Aorta (tissue), 5 donors: Measurements from ENCODE around the gene ACBD3. TPM values are rescaled to one million over a fixed set of nuclear protein-coding genes. Genes with fewer than 3 reads are reported as not detected.

Experiments
- ATAC-seq: fragments of 200-7000 bp; cut with Tn5 transposase; one replicate; pipeline ENCODE4 v1.9.1; 2022; ENCODE audit warnings: moderate library complexity; ENCODE audit not compliant: low FRiP score
- DNase-seq, 2 donors: peaks; one replicate each; pipeline ENCODE4 v3.0.0-alpha.2; 2020
- H3K27ac ChIP-seq, 2 donors: one replicate each; pipeline ENCODE4 v1.5.1; 2013; ENCODE audit warnings: low read length in 2 of 2, mild to moderate bottlenecking in 2 of 2, moderate library complexity in 2 of 2, control low read depth in 1 of 2, inconsistent platforms in 1 of 2, low read depth in 1 of 2
- H3K27me3 ChIP-seq, 2 donors: one replicate each; pipeline ENCODE4 v1.6.1; 2013; ENCODE audit warnings: control low read depth in 1 of 2, low read length in 1 of 2, mild to moderate bottlenecking in 1 of 2, moderate library complexity in 1 of 2; ENCODE audit not compliant: insufficient read depth in 2 of 2, control insufficient read depth in 1 of 2
- H3K36me3 ChIP-seq, 2 donors: one replicate each; pipeline ENCODE4 v1.6.1; 2013; ENCODE audit warnings: control low read depth in 1 of 2, low read length in 1 of 2, mild to moderate bottlenecking in 1 of 2; ENCODE audit not compliant: insufficient read depth in 2 of 2, control insufficient read depth in 1 of 2
- H3K4me1 ChIP-seq, 2 donors: one replicate each; pipeline ENCODE4 v1.6.1; 2013; ENCODE audit warnings: low read length in 2 of 2, control low read depth in 1 of 2, mild to moderate bottlenecking in 1 of 2, moderate library complexity in 1 of 2; ENCODE audit not compliant: insufficient read depth in 2 of 2, control insufficient read depth in 1 of 2
- H3K4me3 ChIP-seq, 2 donors: one replicate each; pipeline ENCODE4 v1.5.1; 2013; ENCODE audit warnings: low read length in 2 of 2, control low read depth in 1 of 2, mild to moderate bottlenecking in 1 of 2
- H3K9me3 ChIP-seq: one replicate; pipeline ENCODE4 v1.6.1; 2013; ENCODE audit warnings: mild to moderate bottlenecking, low read length; ENCODE audit not compliant: control insufficient read depth
- WGBS, 2 donors: extraction: QIAGEN DNeasy Blood & Tissue Kit; methylation state at CpG; one replicate each; pipeline ENCODE4 v1.1.7; 2013; 5-methylcytosine and 5-hydroxymethylcytosine counted together
- intact Hi-C, 2 donors: fragments of 100-400 bp; cut with DNase I; formaldehyde crosslinking; loops; one replicate each; pipeline versions ENCODE4 v1.14.2 to v1.15.0; 2022
- long read RNA-seq, 2 donors: library from polyadenylated mRNA; unstranded; transcript quantifications; one replicate each; pipeline ENCODE4 v2.0.0, GENCODE V29; 2020 to 2021
- polyA plus RNA-seq, 2 donors: library from polyadenylated mRNA; stranded (reverse); fragments of 200-250 nt; gene quantifications; one replicate each; pipeline ENCODE4 v1.2.3, GENCODE V29; 2013
- total RNA-seq, 2 donors: library from RNA; stranded (reverse); fragmentation: NEBNext Ultra II Directional; extraction: Animal tissue kit (Norgen Biotek cat#: 25700); gene quantifications; one replicate each; pipeline ENCODE4 v1.2.1, GENCODE V29; 2021
- donor health status: healthy with polysubstance abuse.
- donor health status: Bipolar disorder and iron deficiency.
- donor health status: DM: no; HTN: no; CAD: no.
- donor health status: DM: no; HTN: no; CAD: no.
- donor health status: DM: yes; HTN: yes; CAD: no.

Gene ACBD3
- total RNA-seq = 10 to 100 TPM; 41.6 to 45.5 TPM
- 10 to 100 TPM; 14.2 to 25.4 TPM for polyA plus RNA-seq
- long read RNA-seq, donor 1, partial matches to known transcripts = 9 of 12 reads
- long read RNA-seq, donor 1, other reads (novel, unspliced or antisense) = 3 of 12 reads
- long read RNA-seq, donor 2, transcript ACBD3-201 (8 exons, 3,573 nt) = major isoform, 17 of 38 reads
- long read RNA-seq, donor 2, partial matches to known transcripts = 15 of 38 reads
- long read RNA-seq, donor 2, other reads (novel, unspliced or antisense) = 6 of 38 reads

DNA sequence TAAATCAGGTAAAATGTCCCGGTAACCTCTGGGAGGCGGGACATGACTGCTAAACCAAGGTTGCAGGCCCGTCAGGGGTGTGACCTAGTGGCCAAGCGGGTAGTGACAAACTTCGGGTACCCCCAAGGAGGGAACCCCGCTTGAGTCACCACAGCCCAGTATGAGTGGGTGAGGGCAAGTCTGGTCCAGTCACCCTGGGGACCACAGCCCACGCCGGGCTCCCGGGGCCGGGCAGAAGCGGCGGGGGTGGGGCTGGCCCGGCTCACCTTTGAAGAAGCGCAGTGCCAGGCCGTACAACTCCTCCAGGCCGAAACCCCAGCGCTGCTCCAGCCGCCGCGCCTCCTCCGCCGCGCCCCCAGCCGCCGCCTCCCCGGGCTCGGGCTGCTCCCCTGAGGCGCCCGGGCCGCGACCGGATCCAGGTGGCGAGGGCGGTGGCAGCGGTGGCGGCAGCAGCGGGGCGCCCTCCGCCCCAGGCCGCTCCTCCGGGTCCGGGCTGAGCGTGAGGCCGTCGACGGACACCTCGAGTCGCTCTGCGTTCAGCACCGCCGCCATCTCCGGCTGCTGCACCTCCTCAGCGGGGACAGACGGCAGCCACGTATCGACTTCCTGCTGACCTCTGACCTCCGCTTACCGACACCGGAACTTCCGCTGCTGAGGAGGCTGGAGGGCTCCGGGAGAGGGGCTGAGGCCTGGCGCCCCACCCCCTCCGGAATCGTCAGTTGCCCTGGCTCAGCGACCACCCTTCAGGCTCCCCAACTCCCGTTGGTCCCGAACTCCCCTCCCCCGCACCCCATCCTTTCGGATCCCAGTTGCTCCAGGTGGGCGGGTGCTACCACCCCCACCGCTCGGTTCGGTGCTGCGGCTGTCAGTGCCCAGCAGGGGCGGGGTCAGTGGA is at the start of gene ACBD3:
Gene ACBD3, minus strand, starts transcription at position 618 of the 895 bp plus-strand sequence. Its CDS starts 66 bp downstream, at position 552.
- H3K27ac ChIP-seq = peak within 1 kb of the TSS; percentile 34 to 81
- peaks cover 0 to 3% of the 10 kb centered on the region in 2 donors for H3K4me1 ChIP-seq
- intact Hi-C loops = loop anchor here in 1 of 2 donors (10.0 kb wide), 1 partner anchor 122 kb away; the partner anchor contains the start of gene H3-3A
- no peaks in the 10 kb centered on the region for H3K27me3 ChIP-seq
- no peaks in the 10 kb centered on the region for H3K9me3 ChIP-seq
- peak within 1 kb of the TSS; percentile 84 to 90 for H3K4me3 ChIP-seq
- ATAC-seq = peak; percentile 94
- WGBS, 2 donors = 0 to 1% methylated on average over 62 to 75 of the region's 75 CpGs
- no peaks in the 10 kb centered on the region for H3K36me3 ChIP-seq
- peak; percentile 94 to 95 for DNase-seq

DNA sequence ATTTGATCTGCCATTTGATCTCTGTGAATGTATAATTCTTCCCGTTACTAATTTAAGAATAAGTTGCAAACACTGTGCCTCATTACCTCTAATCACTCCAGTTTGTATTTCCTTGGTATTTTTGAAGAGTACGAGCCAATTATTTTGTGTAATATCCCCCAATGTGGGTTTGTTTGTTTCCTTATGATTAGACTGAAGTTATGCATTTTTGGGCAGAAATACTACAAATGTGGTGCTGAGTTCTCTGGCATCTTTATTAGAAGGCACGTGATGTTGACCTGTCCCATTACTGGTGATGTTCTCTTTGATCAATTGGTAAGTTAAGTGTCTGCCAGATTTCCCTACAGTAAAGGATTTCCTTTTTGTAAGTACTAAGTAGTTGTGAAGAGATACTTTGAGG is 47.3 kb upstream of the ACBD3 start:
- Histone ChIP-seq H3K27me3 (no peaks in the 10 kb centered on the region), H3K4me3 (no peak overlapping the region), H3K27ac (no peak overlapping the region), H3K9me3 (no peaks in the 10 kb centered on the region), H3K36me3 (no peaks in the 10 kb centered on the region), H3K4me1 (no peaks in the 10 kb centered on the region)
- 92 to 93% methylated on average over 3 of the region's 3 CpGs for WGBS, 2 donors
- DNase-seq (no peak), ATAC-seq (no peak)
- intact Hi-C loops = no loop called here

DNA sequence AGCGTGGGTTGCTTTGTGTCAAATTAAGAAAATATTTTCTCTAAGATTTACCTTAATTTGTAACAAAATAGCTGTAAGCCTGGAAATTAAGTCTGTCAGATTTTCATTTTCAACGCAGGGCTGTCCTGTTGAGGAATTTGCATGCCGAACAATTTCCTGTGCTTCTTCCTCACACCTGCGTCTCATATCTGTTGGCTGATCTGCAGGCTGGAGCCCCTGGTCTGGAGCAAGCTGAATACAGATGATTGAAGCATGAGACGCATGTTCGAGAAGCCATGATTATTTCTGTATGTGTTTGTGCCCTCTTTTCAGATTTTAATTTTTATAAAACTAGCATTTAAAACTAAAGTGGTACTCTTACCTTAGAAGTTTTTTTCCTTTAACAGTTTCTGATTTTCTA is 46.8 kb upstream of the ACBD3 start:
- no peak for ATAC-seq
- H3K36me3 ChIP-seq = no peaks in the 10 kb centered on the region

DNA sequence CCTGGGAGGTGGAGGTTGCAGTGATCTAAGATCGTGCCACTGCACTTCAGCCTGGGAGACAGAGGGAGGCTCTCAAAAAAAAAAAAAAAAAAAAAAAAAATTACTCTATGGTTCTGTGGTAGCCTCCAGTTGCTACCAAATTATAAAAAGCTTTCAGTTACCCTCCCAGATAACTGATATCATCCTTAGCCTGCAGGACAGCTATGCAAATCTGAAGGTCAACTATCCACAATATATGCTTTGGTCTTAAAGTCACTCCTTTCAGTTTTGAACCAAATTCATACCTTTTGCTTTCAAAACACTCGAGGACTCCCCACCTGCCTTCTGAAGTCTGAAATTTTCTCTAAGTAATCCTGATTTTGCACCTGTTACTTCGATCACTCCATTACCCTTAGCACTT is 40.1 kb upstream of the ACBD3 start:
- DNase-seq (no peak), ATAC-seq (no peak)
- Histone ChIP-seq H3K4me1 (no peaks in the 10 kb centered on the region), H3K27me3 (no peaks in the 10 kb centered on the region), H3K4me3 (no peak overlapping the region), H3K36me3 (no peaks in the 10 kb centered on the region), H3K9me3 (no peaks in the 10 kb centered on the region), H3K27ac (no peak overlapping the region)
- intact Hi-C loops = no loop called here
- 96 to 97% methylated on average over 3 of the region's 3 CpGs for WGBS, 2 donors

More for the DNA sequence above, 46.8 kb upstream of the ACBD3 start:
- 88 to 91% methylated on average over 6 of the region's 6 CpGs for WGBS, 2 donors
- H3K27me3 ChIP-seq = no peaks in the 10 kb centered on the region
- no peak overlapping the region for H3K4me3 ChIP-seq
- no peak overlapping the region for H3K27ac ChIP-seq
- H3K4me1 ChIP-seq = no peaks in the 10 kb centered on the region
- intact Hi-C loops = no loop called here
- no peak for DNase-seq
- H3K9me3 ChIP-seq = no peaks in the 10 kb centered on the region

DNA sequence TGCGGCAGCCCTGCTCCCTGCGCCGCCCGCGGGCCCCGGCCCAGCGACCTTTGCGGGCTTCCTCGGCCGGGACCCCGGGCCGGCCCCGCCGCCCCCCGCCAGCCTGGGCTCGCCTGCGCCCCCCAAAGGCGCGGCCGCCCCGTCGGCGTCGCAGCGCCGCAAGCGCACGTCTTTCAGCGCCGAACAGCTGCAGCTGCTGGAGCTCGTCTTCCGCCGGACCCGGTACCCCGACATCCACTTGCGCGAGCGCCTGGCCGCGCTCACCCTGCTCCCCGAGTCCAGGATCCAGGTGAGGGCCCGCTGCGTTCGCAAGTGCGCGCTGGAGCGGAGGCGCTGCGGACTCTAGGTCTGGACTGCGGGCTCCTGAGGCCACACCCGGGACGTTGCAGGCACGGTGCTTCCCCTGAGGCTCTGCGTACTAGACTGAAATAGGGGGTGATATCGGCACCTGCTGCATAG is 37.3 kb upstream of the ACBD3 start:
- Histone ChIP-seq H3K36me3 (no peaks in the 10 kb centered on the region), H3K4me3 (peak overlapping the region; percentile 49 to 55), H3K27ac (no peak overlapping the region), H3K4me1 (no peaks in the 10 kb centered on the region), H3K27me3 (no peaks in the 10 kb centered on the region), H3K9me3 (no peaks in the 10 kb centered on the region)
- 1 to 2% methylated on average over 48 to 55 of the region's 55 CpGs for whole genome bisulfite sequencing, 2 donors
- DNase-seq (no peak), ATAC-seq (no peak)
- intact Hi-C loops = no loop called here

DNA sequence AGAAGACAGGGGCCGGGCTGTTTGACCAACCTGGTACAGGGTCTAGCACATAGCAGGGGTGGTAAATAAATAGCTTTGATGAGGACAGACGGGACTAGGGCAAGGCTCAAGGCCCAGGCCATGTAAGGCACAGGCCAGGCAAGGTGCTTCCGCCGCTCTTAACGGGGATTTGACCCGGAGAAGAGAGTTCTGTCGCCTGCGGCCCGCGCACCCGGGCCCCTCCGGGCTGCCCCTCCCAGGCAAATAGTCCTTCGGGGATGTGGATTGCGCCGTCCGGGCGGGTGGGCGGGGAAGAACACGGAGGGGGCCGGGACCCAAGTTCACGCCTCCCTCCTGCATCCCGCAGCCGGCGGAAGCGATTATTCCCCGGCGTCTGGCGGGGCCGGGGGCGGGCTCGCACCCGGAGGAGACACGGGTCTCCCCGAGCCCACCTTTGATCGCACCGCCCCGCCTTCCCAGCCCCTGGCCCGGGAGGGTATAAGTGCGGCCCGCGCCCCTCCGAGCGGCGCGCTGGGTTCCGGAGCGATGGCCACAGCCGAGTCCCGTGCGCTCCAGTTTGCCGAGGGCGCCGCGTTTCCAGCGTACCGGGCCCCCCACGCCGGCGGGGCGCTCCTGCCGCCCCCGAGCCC is 36.7 kb upstream of the ACBD3 start, which contains the start of gene MIXL1:
Gene MIXL1, plus strand, starts transcription at position 508 of the 629 bp plus-strand sequence. Its CDS starts 18 bp downstream, at position 526.
- Histone ChIP-seq H3K27ac (no peak within 1 kb of the TSS), H3K36me3 (no peaks in the 10 kb centered on the region), H3K4me3 (peak within 1 kb of the TSS; percentile 49 to 55), H3K9me3 (no peaks in the 10 kb centered on the region), H3K4me1 (no peaks in the 10 kb centered on the region), H3K27me3 (no peaks in the 10 kb centered on the region)
- DNase-seq (no peak), ATAC-seq (peak; percentile 43)
- WGBS, 2 donors = 4 to 7% methylated on average over 51 to 62 of the region's 62 CpGs
- intact Hi-C loops = no loop called here

DNA sequence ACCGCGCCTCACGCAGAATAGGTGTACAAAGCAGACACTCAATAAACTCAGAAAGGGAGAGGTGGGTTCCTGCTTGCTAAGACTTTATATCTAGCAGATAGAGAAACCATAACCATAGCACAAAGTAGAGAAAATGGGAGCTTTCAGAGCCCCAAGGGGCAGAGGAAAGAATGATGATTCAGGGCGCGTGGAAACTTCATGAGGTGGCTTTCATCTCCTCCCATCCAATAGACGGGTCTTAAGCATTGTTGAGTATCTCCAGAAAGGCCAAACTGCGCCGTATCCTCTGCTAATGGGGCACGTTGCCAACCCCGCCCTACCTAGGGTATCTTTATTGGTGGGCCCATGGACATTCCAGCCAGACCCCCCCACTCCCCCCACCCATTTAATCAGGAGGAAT is 36.1 kb upstream of the ACBD3 start:
- H3K4me1 ChIP-seq = no peaks in the 10 kb centered on the region
- ATAC-seq = no peak
- WGBS, 2 donors = 94% methylated on average over 10 of the region's 10 CpGs

DNA sequence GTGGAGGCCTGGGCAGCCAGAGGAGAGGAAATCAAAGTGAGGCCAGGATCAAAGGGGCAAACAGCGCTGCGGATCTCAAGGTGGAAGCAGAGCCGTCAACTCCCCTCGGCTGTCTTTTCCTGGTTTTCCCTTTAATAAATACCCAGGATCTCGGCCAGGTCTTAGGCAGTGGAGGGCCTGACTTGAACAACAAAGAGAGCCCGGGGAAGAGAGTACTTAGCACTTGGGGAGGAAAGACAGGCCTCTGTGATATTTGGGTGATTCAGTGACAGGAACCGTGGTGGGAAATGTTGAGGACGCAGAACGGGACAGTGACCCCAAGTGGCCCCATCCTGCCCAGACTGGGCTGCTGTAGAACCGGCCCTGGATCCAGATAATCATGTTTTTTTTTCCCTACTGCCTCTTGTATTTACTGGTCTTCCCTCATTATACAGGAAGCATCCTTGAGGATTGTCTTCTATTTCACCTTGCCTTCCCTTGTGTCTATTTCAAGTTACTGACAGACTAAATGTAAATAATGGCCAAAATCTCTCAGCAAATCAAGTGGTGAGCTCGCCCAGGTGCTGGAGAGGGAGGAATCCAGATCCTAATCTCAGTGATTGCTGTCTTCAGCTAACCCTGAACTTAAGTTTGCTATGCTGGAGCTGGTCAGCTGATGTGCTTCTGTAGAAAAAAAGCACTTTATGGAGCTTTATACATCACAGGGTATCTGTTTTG is 34.1 kb upstream of the ACBD3 start:
- intact Hi-C loops = no loop called here
- WGBS, 2 donors = 66 to 70% methylated on average over 11 of the region's 11 CpGs
- H3K27ac ChIP-seq = no peak overlapping the region

More for the DNA sequence above, 36.1 kb upstream of the ACBD3 start:
- Histone ChIP-seq H3K9me3 (no peaks in the 10 kb centered on the region), H3K36me3 (no peaks in the 10 kb centered on the region), H3K4me3 (no peak overlapping the region), H3K27me3 (no peaks in the 10 kb centered on the region), H3K27ac (no peak overlapping the region)
- intact Hi-C loops = no loop called here
- no peak for DNase-seq

More for the DNA sequence above, 34.1 kb upstream of the ACBD3 start:
- no peaks in the 10 kb centered on the region for H3K27me3 ChIP-seq
- H3K4me3 ChIP-seq = no peak overlapping the region
- H3K4me1 ChIP-seq = no peaks in the 10 kb centered on the region
- no peaks in the 10 kb centered on the region for H3K36me3 ChIP-seq
- no peaks in the 10 kb centered on the region for H3K9me3 ChIP-seq
- no peak for DNase-seq
- no peak for ATAC-seq
